ENCODE results near the gene MSTO1. TPM values are rescaled to one million over a fixed set of nuclear protein-coding genes. Genes with fewer than 3 reads are reported as not detected.
"Not testable (repeated sequence)": the region's sequence is repeated elsewhere in the genome, so short reads cannot be mapped to it uniquely, and the experiment has no call there.

Gene MSTO1
- total RNA-seq, 1 donor from 2014 or later, result 55.7 TPM

GRCh38 chr1:155622191-155622590, 12.2 kb downstream of the MSTO1 start:
- Mint-ChIP-seq H3K4me3 (ENCODE audit: unreplicated experiment) (no peak overlapping the region), H3K4me1 (ENCODE audit: low read depth, unreplicated experiment) (no peaks in the 10 kb centered on the region)
- TF ChIP-seq CTCF (IDR thresholded peaks at IDR 0.05; ENCODE audit: partially characterized antibody, unreplicated experiment), result no peak

DNA sequence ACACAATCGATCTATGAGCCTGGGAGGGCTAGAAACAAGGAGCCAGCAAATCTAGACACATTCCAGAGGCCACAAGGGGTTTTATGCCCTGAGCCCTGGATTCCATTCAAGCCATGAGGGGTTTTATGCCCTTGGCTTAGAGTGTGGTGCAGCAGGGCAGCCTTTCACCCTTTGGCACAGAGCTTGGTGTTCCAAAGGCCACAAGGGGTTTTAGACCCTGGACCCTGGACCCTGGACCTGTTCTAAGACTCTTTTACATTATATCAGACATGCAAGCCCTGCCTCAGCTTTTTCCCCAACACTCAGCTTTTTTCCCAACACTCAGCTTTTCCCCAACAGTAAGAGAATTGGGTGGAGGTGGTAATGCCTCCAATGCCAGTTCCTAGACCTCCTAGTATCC, 13.3 kb downstream of the MSTO1 start:
- no peak for TF ChIP-seq CTCF (IDR thresholded peaks at IDR 0.05; ENCODE audit: partially characterized antibody, unreplicated experiment)
- Mint-ChIP-seq H3K27ac (ENCODE audit: unreplicated experiment) (no peak overlapping the region), H3K36me3 (ENCODE audit: unreplicated experiment) (peaks cover 15% of the 10 kb centered on the region), H3K4me3 (ENCODE audit: unreplicated experiment) (no peak overlapping the region), H3K9me3 (ENCODE audit: unreplicated experiment) (peaks cover 5% of the 10 kb centered on the region), H3K4me1 (ENCODE audit: low read depth, unreplicated experiment) (no peaks in the 10 kb centered on the region), H3K27me3 (ENCODE audit: unreplicated experiment) (no peaks in the 10 kb centered on the region)
- DNase-seq, result no peak

More at GRCh38 chr1:155622191-155622590, 12.2 kb downstream of the MSTO1 start:
- H3K9me3 Mint-ChIP-seq (ENCODE audit: unreplicated experiment), result peaks cover 5% of the 10 kb centered on the region
- H3K27ac Mint-ChIP-seq (ENCODE audit: unreplicated experiment), result no peak overlapping the region
- H3K27me3 Mint-ChIP-seq (ENCODE audit: unreplicated experiment), result no peaks in the 10 kb centered on the region
- no peak for DNase-seq
- peaks cover 15% of the 10 kb centered on the region for H3K36me3 Mint-ChIP-seq (ENCODE audit: unreplicated experiment)

GRCh38 chr1:155626428-155626827, 16.4 kb downstream of the MSTO1 start:
- H3K27me3 Mint-ChIP-seq (ENCODE audit: unreplicated experiment); DNase-seq; H3K4me1 Mint-ChIP-seq (ENCODE audit: low read depth, unreplicated experiment); H3K27ac Mint-ChIP-seq (ENCODE audit: unreplicated experiment); H3K9me3 Mint-ChIP-seq (ENCODE audit: unreplicated experiment); H3K4me3 Mint-ChIP-seq (ENCODE audit: unreplicated experiment): not testable (repeated sequence)
- H3K36me3 Mint-ChIP-seq (ENCODE audit: unreplicated experiment), result peaks cover 15% of the 10 kb centered on the region

- DNase-seq, result no peak
- Mint-ChIP-seq H3K36me3 (ENCODE audit: unreplicated experiment) (peaks cover 3% of the 10 kb centered on the region), H3K27ac (ENCODE audit: unreplicated experiment) (no peak overlapping the region), H3K9me3 (ENCODE audit: unreplicated experiment) (peaks cover 5% of the 10 kb centered on the region), H3K4me3 (ENCODE audit: unreplicated experiment) (no peak overlapping the region), H3K4me1 (ENCODE audit: low read depth, unreplicated experiment) (no peaks in the 10 kb centered on the region), H3K27me3 (ENCODE audit: unreplicated experiment) (peaks cover 3% of the 10 kb centered on the region)
- no peak for TF ChIP-seq CTCF (IDR thresholded peaks at IDR 0.05; ENCODE audit: partially characterized antibody, unreplicated experiment)
Observed at GRCh38 chr1:155636397-155637153, 26.6 kb downstream of the MSTO1 start.

DNA sequence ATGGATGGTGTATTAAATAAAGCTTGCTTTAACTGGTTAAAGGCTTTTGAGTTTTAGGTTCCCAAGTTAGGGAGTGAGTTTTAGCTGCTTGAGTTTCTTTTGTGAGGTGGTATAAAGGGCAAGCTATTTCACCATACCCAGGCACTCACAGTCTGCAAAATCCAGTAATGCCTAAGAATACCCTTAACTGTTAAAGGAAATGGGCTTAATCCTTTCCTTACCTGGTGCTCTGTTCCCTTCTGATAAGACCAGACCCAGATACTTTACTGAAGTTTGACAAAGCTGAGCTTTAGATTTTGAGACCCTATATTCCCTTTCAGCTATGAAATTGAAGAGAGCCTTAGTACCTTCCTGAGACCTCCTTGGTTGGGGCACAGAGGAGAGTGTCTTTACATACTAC, 30.3 kb downstream of the MSTO1 start:
- Mint-ChIP-seq H3K27me3 (ENCODE audit: unreplicated experiment) (peaks cover 3% of the 10 kb centered on the region), H3K4me1 (ENCODE audit: low read depth, unreplicated experiment) (no peaks in the 10 kb centered on the region), H3K36me3 (ENCODE audit: unreplicated experiment) (peaks cover 24% of the 10 kb centered on the region), H3K27ac (ENCODE audit: unreplicated experiment) (no peak overlapping the region), H3K9me3 (ENCODE audit: unreplicated experiment) (peaks cover 7% of the 10 kb centered on the region), H3K4me3 (ENCODE audit: unreplicated experiment) (no peak overlapping the region)
- no peak for DNase-seq
- TF ChIP-seq CTCF (IDR thresholded peaks at IDR 0.05; ENCODE audit: partially characterized antibody, unreplicated experiment), result no peak

DNA sequence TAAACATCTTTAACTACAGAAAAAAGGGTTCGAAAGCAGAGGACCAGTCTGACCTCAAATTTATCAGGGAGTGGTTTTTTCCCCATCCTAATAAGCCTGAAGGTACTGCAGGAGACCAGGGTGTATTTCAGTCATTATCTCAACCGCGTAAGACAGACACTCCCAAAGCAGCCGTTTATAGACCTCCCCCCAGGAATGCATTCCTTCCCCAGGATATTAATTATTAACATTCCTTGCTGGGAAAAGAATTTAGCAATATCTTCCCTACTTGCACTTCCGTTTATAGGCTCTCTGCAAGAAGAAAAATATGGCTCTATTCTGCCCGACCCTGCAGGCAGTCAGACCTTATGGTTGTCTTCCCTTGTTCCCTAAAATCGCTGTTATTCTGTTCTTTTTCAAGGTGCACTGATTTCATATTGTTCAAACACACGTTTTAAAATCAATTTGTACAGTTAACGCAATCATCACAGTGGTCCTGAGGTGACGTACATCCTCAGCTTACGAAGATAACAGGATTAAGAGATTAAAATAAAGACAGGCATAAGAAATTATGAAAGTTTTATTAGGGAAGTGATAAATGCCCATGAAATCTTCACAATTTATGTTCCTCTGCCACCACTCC, 32.7 kb downstream of the MSTO1 start:
- DNase-seq, result peak; percentile 19
- H3K9me3 Mint-ChIP-seq (ENCODE audit: unreplicated experiment); H3K4me3 Mint-ChIP-seq (ENCODE audit: unreplicated experiment); H3K27ac Mint-ChIP-seq (ENCODE audit: unreplicated experiment); H3K27me3 Mint-ChIP-seq (ENCODE audit: unreplicated experiment); H3K4me1 Mint-ChIP-seq (ENCODE audit: low read depth, unreplicated experiment): not testable (repeated sequence)
- H3K36me3 Mint-ChIP-seq (ENCODE audit: unreplicated experiment), result peaks cover 26% of the 10 kb centered on the region

Data from glutamatergic neuron (in vitro differentiated cells).